ENCODE data around the gene UBE2U. TPM values are rescaled to one million over a fixed set of nuclear protein-coding genes. Genes with fewer than 3 reads are reported as not detected.

UBE2U gene
- total and polyA plus RNA-seq, 10 of the 15 experiments (the other 5 are each of a cell fraction or from before 2014, with no cell fraction given), result not detected

DNA sequence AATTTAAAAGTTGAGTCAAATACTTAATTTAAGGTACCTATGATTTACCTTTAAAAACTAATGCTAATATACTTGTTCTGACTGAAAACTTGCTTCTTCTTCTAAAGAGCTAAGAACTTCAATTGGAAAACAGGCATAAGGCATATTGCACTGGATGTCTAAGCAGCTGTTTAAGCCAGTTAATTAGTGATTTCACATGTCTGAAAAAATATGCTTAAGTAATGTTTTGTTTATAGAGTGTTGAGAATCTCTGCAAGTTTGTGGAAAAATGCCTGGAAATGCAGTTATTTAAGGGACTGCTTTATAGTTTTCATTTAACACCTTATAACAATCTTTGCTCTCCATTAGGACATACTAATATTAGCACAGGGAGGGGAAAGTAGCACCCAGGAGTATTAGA is 28.2 kb downstream of the UBE2U start:
- no peak for DNase-seq (ENCODE audit: low read depth, low spot score)
- Histone ChIP-seq H3K36me3 (ENCODE audit: control insufficient read depth in 2 of 2, insufficient read depth in 2 of 2, low read length in 1 of 2) (no peaks in the 10 kb centered on the region), H3K9me3 (replicated peaks; ENCODE audit: control insufficient read depth, insufficient read depth, low read length) (no peaks in the 10 kb centered on the region), H3K9ac (ENCODE audit: control insufficient read depth, insufficient read depth, low read length) (no peak overlapping the region), H3K4me3 (no peak overlapping the region), H3K79me2 (ENCODE audit: control insufficient read depth, insufficient read depth, low read length) (no peaks in the 10 kb centered on the region), H3K27ac (ENCODE audit: control insufficient read depth, insufficient read depth) (no peak overlapping the region), H4K20me1 (ENCODE audit: control insufficient read depth, insufficient read depth) (no peaks in the 10 kb centered on the region), H2AFZ (ENCODE audit: control insufficient read depth, low read depth, low read length) (no peak overlapping the region), H3K27me3 (replicated peaks in 1 of 2; ENCODE audit: control insufficient read depth in 2 of 2, insufficient read depth in 2 of 2, low read length in 1 of 2) (no peaks in the 10 kb centered on the region; a peak in 1 of 4 replicates), H3K4me2 (ENCODE audit: control insufficient read depth, insufficient read depth) (no peak overlapping the region), H3K4me1 (ENCODE audit: control insufficient read depth, insufficient read depth, low read length) (no peaks in the 10 kb centered on the region)
- no peak for ATAC-seq
- POLR2A ChIA-PET, result no interaction called here
- no peak for FAIRE-seq
- SMC1A ChIA-PET (ENCODE audit: uncharacterized antibody, unreplicated experiment), result interaction anchor here (0.9 to 1.3 kb wide), 4 partner anchors 13 to 540 kb away, joined by 3 to 5 read pairs (median 4); no protein-coding TSS in a partner anchor
- in situ Hi-C loops (cut with MboI) (no loop called here), intact Hi-C loops (cut with micrococcal nuclease; ENCODE audit: unreplicated experiment) (no loop called here)
- CTCF ChIA-PET, result interaction anchor here (0.6 to 1.3 kb wide), 4 partner anchors 13 to 216 kb away, joined by 3 to 4 read pairs (median 3); no protein-coding TSS in a partner anchor
- TF ChIP-seq, protein P1, sequence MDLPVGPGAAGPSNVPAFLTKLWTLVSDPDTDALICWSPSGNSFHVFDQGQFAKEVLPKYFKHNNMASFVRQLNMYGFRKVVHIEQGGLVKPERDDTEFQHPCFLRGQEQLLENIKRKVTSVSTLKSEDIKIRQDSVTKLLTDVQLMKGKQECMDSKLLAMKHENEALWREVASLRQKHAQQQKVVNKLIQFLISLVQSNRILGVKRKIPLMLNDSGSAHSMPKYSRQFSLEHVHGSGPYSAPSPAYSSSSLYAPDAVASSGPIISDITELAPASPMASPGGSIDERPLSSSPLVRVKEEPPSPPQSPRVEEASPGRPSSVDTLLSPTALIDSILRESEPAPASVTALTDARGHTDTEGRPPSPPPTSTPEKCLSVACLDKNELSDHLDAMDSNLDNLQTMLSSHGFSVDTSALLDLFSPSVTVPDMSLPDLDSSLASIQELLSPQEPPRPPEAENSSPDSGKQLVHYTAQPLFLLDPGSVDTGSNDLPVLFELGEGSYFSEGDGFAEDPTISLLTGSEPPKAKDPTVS (IDR thresholded peaks at IDR 0.05; ENCODE audit: low read depth, low read length), result no peak
- TF ChIP-seq ESRRA (IDR thresholded peaks at IDR 0.05; ENCODE audit: low read length) (no peak), POLR2AphosphoS2 (IDR thresholded peaks at IDR 0.05; ENCODE audit: low read depth, low read length) (no peak), SMC3 (IDR thresholded peaks at IDR 0.05; ENCODE audit: borderline replicate concordance, low read length) (no peak), SIN3A (IDR thresholded peaks at IDR 0.05; ENCODE audit: low read depth, low read length) (no peak), RCOR1 (conservative IDR thresholded peaks at IDR 0.05; ENCODE audit: low read depth, low read length) (no peak), TCF3 (IDR thresholded peaks at IDR 0.05; ENCODE audit: borderline replicate concordance, insufficient read depth, low read depth, low read length) (no peak), POU2F2 (IDR thresholded peaks at IDR 0.05; ENCODE audit: borderline replicate concordance, low read depth, low read length) (no peak), MEF2B (IDR thresholded peaks at IDR 0.05; ENCODE audit: partially characterized antibody, poor library complexity, severe bottlenecking) (no peak), CREB1 (IDR thresholded peaks at IDR 0.05; ENCODE audit: low read depth) (no peak), NFYA (IDR thresholded peaks at IDR 0.05; ENCODE audit: borderline replicate concordance, low read depth, low read length) (no peak), GATAD2B (conservative IDR thresholded peaks at IDR 0.05; ENCODE audit: low read depth) (no peak), ZNF207 (IDR thresholded peaks at IDR 0.05; ENCODE audit: borderline replicate concordance) (no peak), KDM1A (IDR thresholded peaks at IDR 0.05; ENCODE audit: borderline replicate concordance) (no peak)
- TF ChIP-seq, protein P2, sequence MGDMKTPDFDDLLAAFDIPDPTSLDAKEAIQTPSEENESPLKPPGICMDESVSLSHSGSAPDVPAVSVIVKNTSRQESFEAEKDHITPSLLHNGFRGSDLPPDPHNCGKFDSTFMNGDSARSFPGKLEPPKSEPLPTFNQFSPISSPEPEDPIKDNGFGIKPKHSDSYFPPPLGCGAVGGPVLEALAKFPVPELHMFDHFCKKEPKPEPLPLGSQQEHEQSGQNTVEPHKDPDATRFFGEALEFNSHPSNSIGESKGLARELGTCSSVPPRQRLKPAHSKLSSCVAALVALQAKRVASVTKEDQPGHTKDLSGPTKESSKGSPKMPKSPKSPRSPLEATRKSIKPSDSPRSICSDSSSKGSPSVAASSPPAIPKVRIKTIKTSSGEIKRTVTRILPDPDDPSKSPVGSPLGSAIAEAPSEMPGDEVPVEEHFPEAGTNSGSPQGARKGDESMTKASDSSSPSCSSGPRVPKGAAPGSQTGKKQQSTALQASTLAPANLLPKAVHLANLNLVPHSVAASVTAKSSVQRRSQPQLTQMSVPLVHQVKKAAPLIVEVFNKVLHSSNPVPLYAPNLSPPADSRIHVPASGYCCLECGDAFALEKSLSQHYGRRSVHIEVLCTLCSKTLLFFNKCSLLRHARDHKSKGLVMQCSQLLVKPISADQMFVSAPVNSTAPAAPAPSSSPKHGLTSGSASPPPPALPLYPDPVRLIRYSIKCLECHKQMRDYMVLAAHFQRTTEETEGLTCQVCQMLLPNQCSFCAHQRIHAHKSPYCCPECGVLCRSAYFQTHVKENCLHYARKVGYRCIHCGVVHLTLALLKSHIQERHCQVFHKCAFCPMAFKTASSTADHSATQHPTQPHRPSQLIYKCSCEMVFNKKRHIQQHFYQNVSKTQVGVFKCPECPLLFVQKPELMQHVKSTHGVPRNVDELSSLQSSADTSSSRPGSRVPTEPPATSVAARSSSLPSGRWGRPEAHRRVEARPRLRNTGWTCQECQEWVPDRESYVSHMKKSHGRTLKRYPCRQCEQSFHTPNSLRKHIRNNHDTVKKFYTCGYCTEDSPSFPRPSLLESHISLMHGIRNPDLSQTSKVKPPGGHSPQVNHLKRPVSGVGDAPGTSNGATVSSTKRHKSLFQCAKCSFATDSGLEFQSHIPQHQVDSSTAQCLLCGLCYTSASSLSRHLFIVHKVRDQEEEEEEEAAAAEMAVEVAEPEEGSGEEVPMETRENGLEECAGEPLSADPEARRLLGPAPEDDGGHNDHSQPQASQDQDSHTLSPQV (IDR thresholded peaks at IDR 0.05), result no peak
- TF ChIP-seq, protein P3, sequence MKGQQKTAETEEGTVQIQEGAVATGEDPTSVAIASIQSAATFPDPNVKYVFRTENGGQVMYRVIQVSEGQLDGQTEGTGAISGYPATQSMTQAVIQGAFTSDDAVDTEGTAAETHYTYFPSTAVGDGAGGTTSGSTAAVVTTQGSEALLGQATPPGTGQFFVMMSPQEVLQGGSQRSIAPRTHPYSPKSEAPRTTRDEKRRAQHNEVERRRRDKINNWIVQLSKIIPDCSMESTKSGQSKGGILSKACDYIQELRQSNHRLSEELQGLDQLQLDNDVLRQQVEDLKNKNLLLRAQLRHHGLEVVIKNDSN (IDR thresholded peaks at IDR 0.05; ENCODE audit: borderline replicate concordance, extremely low read length, insufficient read depth, low read depth, low read length), result no peak
- RAD21 ChIA-PET (ENCODE audit: unreplicated experiment), result interaction anchor here (1.0 to 2.0 kb wide), 3 partner anchors 10 to 527 kb away, joined by 3 to 4 read pairs (median 4); no protein-coding TSS in a partner anchor
- BruUV-seq (replicated peaks), result no TSS peak

Data from GM12878 (cell line).